ENCODE measurements around the gene ALKBH7. TPM values are rescaled to one million over a fixed set of nuclear protein-coding genes. Genes with fewer than 3 reads are reported as not detected.

ALKBH7 gene
- total RNA-seq, 1 experiment from 2014 or later, result 81.1 TPM

DNA sequence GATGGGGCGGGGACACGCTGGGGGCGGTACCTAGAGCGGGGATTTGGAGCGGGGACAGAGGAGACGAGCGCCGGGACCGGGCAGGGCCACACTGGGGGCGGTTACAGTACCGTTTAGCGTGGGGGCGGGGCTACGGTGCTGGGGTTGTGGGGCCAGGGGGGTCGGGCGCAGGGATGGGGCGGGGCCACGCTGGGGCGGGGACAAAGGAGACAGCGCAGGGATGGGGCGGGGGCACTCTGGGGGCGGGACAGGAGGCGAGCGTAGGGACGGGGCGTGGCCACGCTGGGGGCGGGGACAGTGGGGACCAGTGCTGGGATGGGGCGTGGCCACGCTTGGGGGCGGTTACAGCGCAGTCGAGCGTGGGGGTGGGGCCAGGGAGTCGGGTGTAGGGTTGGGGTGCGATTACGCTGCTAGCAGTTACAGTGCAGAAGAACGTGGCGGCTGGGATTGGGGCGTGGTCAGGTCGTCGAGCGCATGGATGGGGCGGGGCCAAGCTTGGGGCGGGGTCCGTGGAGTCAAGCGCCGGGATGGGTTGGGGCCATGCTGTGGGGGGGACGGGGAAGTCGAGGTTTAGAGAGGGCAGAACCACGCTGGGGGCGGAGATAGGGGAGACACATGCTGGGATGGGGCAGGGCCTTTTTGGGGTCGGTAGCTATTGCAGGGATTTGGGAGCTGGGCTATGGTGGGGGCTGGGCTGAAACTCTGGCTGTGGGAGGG, 660 bp downstream of the ALKBH7 start:
- Histone ChIP-seq H3F3A (ENCODE audit: low read length, unreplicated experiment) (no peaks in the 10 kb centered on the region), H4K20me1 (ENCODE audit: low read length) (no peaks in the 10 kb centered on the region), H3K4me2 (ENCODE audit: low read length) (peak overlapping the region; percentile 83), H3K9ac (ENCODE audit: low read length) (peak overlapping the region; percentile 70), H3K27ac (ENCODE audit: low read length) (peak overlapping the region; percentile 64), H3K27me3 (ENCODE audit: low read length) (no peaks in the 10 kb centered on the region), H3K36me3 (ENCODE audit: low read depth, low read length) (peaks cover 10% of the 10 kb centered on the region; the same call in 1 of the 2 replicates), H2AFZ (ENCODE audit: low read length) (peak overlapping the region; percentile 92), H3K9me2 (replicated peaks; ENCODE audit: low read length) (no peaks in the 10 kb centered on the region), H3K4me3 (ENCODE audit: low read length) (peak overlapping the region; percentile 79), H3K79me2 (ENCODE audit: low read length) (no peaks in the 10 kb centered on the region), H3K9me3 (ENCODE audit: low read length) (no peaks in the 10 kb centered on the region), H3K4me1 (ENCODE audit: insufficient read depth, low read length) (peaks cover 9% of the 10 kb centered on the region)
- intact Hi-C loops (cut with micrococcal nuclease), result loop anchor here (2.0 kb wide), 1 partner anchor 88 kb away; no protein-coding TSS in a partner anchor
- ChIA-PET POLR2A (ENCODE audit: unreplicated experiment) (interaction anchor here (0.5 to 1.0 kb wide), 4 partner anchors 52 to 751 kb away, joined by 3 to 10 read pairs (median 6); partner anchors contain the start of genes KHSRP and SAFB2), CTCF (interaction anchor here (0.6 to 1.1 kb wide), 3 partner anchors 12 to 490 kb away, joined by 6 to 8 read pairs (median 6); partner anchors contain the start of gene CLPP)
- ATAC-seq (peak; percentile 73), DNase-seq (peak; percentile 98)
- no TSS peak for BruUV-seq (replicated peaks)
- TF ChIP-seq EZH2phosphoT487 (IDR thresholded peaks at IDR 0.05; ENCODE audit: borderline replicate concordance, low read length) (no peak), EZH2 (IDR thresholded peaks at IDR 0.05; ENCODE audit: low read length, unreplicated experiment) (no peak)
- TF ChIP-seq, protein P1, sequence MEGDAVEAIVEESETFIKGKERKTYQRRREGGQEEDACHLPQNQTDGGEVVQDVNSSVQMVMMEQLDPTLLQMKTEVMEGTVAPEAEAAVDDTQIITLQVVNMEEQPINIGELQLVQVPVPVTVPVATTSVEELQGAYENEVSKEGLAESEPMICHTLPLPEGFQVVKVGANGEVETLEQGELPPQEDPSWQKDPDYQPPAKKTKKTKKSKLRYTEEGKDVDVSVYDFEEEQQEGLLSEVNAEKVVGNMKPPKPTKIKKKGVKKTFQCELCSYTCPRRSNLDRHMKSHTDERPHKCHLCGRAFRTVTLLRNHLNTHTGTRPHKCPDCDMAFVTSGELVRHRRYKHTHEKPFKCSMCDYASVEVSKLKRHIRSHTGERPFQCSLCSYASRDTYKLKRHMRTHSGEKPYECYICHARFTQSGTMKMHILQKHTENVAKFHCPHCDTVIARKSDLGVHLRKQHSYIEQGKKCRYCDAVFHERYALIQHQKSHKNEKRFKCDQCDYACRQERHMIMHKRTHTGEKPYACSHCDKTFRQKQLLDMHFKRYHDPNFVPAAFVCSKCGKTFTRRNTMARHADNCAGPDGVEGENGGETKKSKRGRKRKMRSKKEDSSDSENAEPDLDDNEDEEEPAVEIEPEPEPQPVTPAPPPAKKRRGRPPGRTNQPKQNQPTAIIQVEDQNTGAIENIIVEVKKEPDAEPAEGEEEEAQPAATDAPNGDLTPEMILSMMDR (conservative IDR thresholded peaks at IDR 0.05; ENCODE audit: low read depth, low read length), result no peak

GRCh38 chr19:6373813-6374108, 1.2 kb downstream of the ALKBH7 start:
- ChIA-PET CTCF (no interaction called here), POLR2A (ENCODE audit: unreplicated experiment) (no interaction called here)
- H3K4me1 ChIP-seq (ENCODE audit: insufficient read depth, low read length), result peaks cover 9% of the 10 kb centered on the region
- ATAC-seq (no peak), DNase-seq (no peak)
- H3K4me2 ChIP-seq (ENCODE audit: low read length), result peak overlapping the region; percentile 83
- H3K79me2 ChIP-seq (ENCODE audit: low read length), result no peaks in the 10 kb centered on the region
- no peaks in the 10 kb centered on the region for H3K27me3 ChIP-seq (ENCODE audit: low read length)
- intact Hi-C loops (cut with micrococcal nuclease), result loop anchor here (2.0 kb wide), 1 partner anchor 87 kb away; no protein-coding TSS in a partner anchor
- BruUV-seq (replicated peaks), result no TSS peak
- H3K9me2 ChIP-seq (replicated peaks; ENCODE audit: low read length), result no peaks in the 10 kb centered on the region
- H3K9ac ChIP-seq (ENCODE audit: low read length), result peak overlapping the region; percentile 22; the same call in 1 of the 2 replicates
- H3K36me3 ChIP-seq (ENCODE audit: low read depth, low read length), result peaks cover 5% of the 10 kb centered on the region; the same call in 1 of the 2 replicates
- peak overlapping the region; percentile 65 for H3K4me3 ChIP-seq (ENCODE audit: low read length)
- H2AFZ ChIP-seq (ENCODE audit: low read length), result peak overlapping the region; percentile 77
- TF ChIP-seq EZH2phosphoT487 (IDR thresholded peaks at IDR 0.05; ENCODE audit: borderline replicate concordance, low read length) (no peak), EZH2 (IDR thresholded peaks at IDR 0.05; ENCODE audit: low read length, unreplicated experiment) (no peak)
- TF ChIP-seq, protein P1 (conservative IDR thresholded peaks at IDR 0.05; ENCODE audit: low read depth, low read length), result no peak
- no peak overlapping the region for H3K27ac ChIP-seq (ENCODE audit: low read length)
- H4K20me1 ChIP-seq (ENCODE audit: low read length), result no peaks in the 10 kb centered on the region
- no peaks in the 10 kb centered on the region for H3K9me3 ChIP-seq (ENCODE audit: low read length)
- H3F3A ChIP-seq (ENCODE audit: low read length, unreplicated experiment), result no peaks in the 10 kb centered on the region

- TSS peak; percentile 30 for BruUV-seq (replicated peaks)
- intact Hi-C loops (cut with micrococcal nuclease), result no loop called here
- Histone ChIP-seq H3K4me3 (ENCODE audit: low read length) (no peak overlapping the region), H3K79me2 (ENCODE audit: low read length) (no peaks in the 10 kb centered on the region), H3K36me3 (ENCODE audit: low read depth, low read length) (peaks cover 3% of the 10 kb centered on the region; the same call in 1 of the 2 replicates), H3K4me1 (ENCODE audit: insufficient read depth, low read length) (peaks cover 9% of the 10 kb centered on the region), H2AFZ (ENCODE audit: low read length) (no peak overlapping the region), H3F3A (ENCODE audit: low read length, unreplicated experiment) (no peaks in the 10 kb centered on the region), H4K20me1 (ENCODE audit: low read length) (no peaks in the 10 kb centered on the region), H3K4me2 (ENCODE audit: low read length) (peak overlapping the region; percentile 83), H3K27me3 (ENCODE audit: low read length) (no peaks in the 10 kb centered on the region), H3K9ac (ENCODE audit: low read length) (no peak overlapping the region), H3K27ac (ENCODE audit: low read length) (no peak overlapping the region), H3K9me2 (replicated peaks; ENCODE audit: low read length) (no peaks in the 10 kb centered on the region), H3K9me3 (ENCODE audit: low read length) (no peaks in the 10 kb centered on the region)
- ChIA-PET POLR2A (ENCODE audit: unreplicated experiment) (no interaction called here), CTCF (no interaction called here)
- ATAC-seq, result no peak
- no peak for DNase-seq
- TF ChIP-seq EZH2 (IDR thresholded peaks at IDR 0.05; ENCODE audit: low read length, unreplicated experiment), result no peak
- TF ChIP-seq EZH2phosphoT487 (IDR thresholded peaks at IDR 0.05; ENCODE audit: borderline replicate concordance, low read length), result no peak
- TF ChIP-seq, protein P1 (conservative IDR thresholded peaks at IDR 0.05; ENCODE audit: low read depth, low read length), result no peak
These were observed 1.6 kb downstream of the ALKBH7 start for GRCh38 chr19:6374161-6374709.

Data from PC-3 (cell line).